Ectodermal cell (in vitro differentiated cells): ENCODE results near the gene TCF23.

ENCODE experiments used
- H3K27ac ChIP-seq: 2 replicates; pipeline ENCODE4 v1.7.0; 2013; ENCODE audit warnings: mild to moderate bottlenecking, low read depth, low read length; ENCODE audit not compliant: insufficient read depth, poor library complexity, severe bottlenecking
- H3K27me3 ChIP-seq: 2 replicates; pipeline ENCODE4 v1.7.0; 2013; ENCODE audit warnings: mild to moderate bottlenecking, low read length; ENCODE audit not compliant: insufficient read depth, control insufficient read depth, poor library complexity, severe bottlenecking
- H3K36me3 ChIP-seq: one replicate; pipeline ENCODE4 v1.7.0; 2013; ENCODE audit warnings: low read length; ENCODE audit not compliant: control insufficient read depth, insufficient read depth
- H3K4me1 ChIP-seq: one replicate; pipeline ENCODE4 v1.7.0; 2013; ENCODE audit warnings: low read length; ENCODE audit not compliant: control insufficient read depth, insufficient read depth
- H3K4me3 ChIP-seq: 2 replicates; pipeline ENCODE4 v1.7.0; 2013; ENCODE audit warnings: low read depth, low read length, control low read depth; ENCODE audit not compliant: insufficient read depth
- H3K9me3 ChIP-seq: 2 replicates; pipeline ENCODE4 v1.7.0; 2013; ENCODE audit warnings: mild to moderate bottlenecking, low read length, moderate library complexity; ENCODE audit not compliant: control insufficient read depth
- WGBS, 2 experiments: methylation state at CpG; one replicate each; pipeline ENCODE4 v1.1.7; 2013; ENCODE audit warnings: missing lambda C conversion rate in 2 of 2; 5-methylcytosine and 5-hydroxymethylcytosine counted together

The TCF23 gene

DNA sequence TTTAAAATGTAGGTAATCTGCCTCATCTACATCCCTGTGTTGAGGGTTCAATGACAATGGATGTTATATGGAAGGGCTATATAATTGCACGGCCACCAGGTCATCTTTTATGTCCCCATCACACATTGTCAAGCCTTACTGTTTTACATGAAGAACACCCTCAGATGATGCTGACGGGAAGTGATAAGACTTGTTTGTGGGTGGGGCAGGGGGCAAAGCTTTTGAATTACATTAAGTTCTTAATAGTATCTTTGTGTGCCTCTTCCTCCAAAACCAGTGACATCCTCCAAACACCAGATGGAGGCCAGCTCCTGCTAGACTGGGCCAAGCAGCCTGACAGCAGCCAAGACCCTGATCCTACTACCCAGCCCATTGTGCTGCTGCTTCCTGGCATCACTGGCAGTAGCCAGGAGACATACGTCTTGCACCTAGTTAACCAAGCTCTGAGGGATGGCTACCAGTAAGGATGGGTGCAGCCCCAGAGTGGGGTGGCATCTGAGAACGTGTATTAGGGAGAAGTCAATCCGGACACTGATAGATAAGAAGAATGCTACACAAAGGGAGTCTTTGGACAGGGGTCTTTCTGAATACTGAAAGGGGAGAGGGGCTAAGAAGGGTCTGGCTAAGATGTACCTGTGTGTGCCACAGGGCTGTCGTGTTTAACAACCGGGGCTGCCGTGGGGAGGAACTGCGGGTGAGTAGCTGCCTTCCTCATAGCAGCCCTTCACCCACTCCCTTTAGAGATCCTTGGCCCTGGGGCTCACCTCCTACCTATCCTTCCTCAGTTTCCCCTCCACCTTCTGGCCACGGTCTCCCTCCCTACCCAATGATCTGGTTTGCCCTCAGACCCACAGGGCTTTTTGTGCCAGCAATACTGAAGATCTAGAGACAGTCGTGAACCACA is 19.9 kb upstream of the TCF23 start:
- WGBS, 2 experiments = 91 to 95% methylated on average over 9 to 11 of the region's 11 CpGs

GRCh38 chr2:27130396-27130795 is 18.4 kb upstream of the TCF23 start:
- H3K4me3 ChIP-seq = no peak overlapping the region
- H3K27me3 ChIP-seq = no peaks in the 10 kb centered on the region
- H3K36me3 ChIP-seq = peaks cover 12% of the 10 kb centered on the region
- peaks cover 6% of the 10 kb centered on the region for H3K4me1 ChIP-seq
- no peak overlapping the region for H3K27ac ChIP-seq
- 93 to 95% methylated on average over 10 of the region's 10 CpGs for WGBS, 2 experiments
- no peaks in the 10 kb centered on the region for H3K9me3 ChIP-seq

More for the DNA sequence above, 19.9 kb upstream of the TCF23 start:
- Histone ChIP-seq H3K4me1 (peaks cover 7% of the 10 kb centered on the region), H3K4me3 (no peak overlapping the region), H3K27me3 (peaks cover 10% of the 10 kb centered on the region), H3K9me3 (no peaks in the 10 kb centered on the region), H3K36me3 (peaks cover 12% of the 10 kb centered on the region), H3K27ac (no peak overlapping the region)

DNA sequence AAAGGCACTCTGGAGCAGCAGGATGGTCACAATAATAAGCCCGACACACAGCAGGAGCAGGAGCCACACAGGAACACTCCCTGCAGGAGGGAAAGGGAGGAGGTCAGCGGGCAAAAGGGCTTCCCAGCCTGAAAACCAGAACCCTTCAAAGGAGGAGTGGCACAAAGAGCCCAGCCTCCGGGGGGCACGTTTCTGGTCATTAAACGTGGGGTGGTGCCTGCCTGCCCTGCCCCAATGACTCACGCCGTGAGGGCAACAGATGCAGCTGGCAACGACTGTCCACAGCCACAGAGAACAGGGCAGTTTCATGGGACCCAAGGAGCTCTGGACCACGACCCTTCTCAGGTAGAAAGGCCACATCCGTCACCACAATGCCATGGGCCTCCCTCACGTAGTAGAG is 17.4 kb upstream of the TCF23 start:
- H3K4me1 ChIP-seq = peaks cover 6% of the 10 kb centered on the region
- no peaks in the 10 kb centered on the region for H3K27me3 ChIP-seq
- no peak overlapping the region for H3K4me3 ChIP-seq
- WGBS, 2 experiments = 93 to 94% methylated on average over 11 of the region's 11 CpGs
- no peak overlapping the region for H3K27ac ChIP-seq
- no peaks in the 10 kb centered on the region for H3K9me3 ChIP-seq
- peaks cover 12% of the 10 kb centered on the region for H3K36me3 ChIP-seq

DNA sequence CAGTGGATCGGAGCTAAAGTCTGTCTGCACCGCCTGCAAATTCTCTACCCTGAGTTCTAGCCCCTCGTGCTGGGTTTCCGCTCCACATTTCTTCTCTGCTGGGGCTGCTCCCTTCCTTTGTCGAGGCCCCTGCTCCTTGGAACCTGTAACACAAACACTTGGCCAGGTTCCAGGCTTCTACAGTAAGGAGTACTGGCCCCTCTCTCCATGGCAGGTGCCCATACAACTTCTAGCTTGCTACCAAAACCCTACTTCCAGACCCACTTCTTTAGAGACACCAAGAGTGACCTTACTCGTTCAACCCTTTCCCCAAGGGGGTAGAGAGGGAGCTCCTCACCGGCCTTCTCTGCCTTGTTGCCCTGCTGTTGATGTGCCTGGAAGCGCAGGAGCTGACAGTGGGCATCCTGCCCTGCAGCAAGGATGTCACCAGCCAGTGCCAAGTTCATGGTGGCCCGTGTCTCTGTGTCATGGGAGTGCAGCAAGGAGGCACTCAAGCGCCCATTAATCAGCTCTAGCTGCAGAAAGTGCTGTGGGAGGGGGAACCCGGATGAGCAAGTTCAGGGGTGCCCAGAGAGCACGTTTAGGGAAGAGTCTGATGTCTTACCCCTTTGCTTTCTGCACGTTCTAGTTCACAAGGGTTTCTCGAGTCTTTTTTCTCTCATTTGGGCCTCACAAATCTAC is 15.5 kb upstream of the TCF23 start:
- Histone ChIP-seq H3K9me3 (no peaks in the 10 kb centered on the region), H3K27me3 (no peaks in the 10 kb centered on the region), H3K27ac (no peak overlapping the region), H3K36me3 (peaks cover 12% of the 10 kb centered on the region), H3K4me3 (peak overlapping the region; percentile 99), H3K4me1 (peaks cover 6% of the 10 kb centered on the region)
- 57 to 60% methylated on average over 14 of the region's 14 CpGs for WGBS, 2 experiments

- H3K9me3 ChIP-seq = no peaks in the 10 kb centered on the region
- H3K36me3 ChIP-seq = peaks cover 12% of the 10 kb centered on the region
- peak within 1 kb of the TSS; percentile 99 for H3K4me3 ChIP-seq
- 0% methylated on average over 86 of the region's 86 CpGs for WGBS, 2 experiments
- H3K4me1 ChIP-seq = peaks cover 6% of the 10 kb centered on the region
- H3K27me3 ChIP-seq = no peaks in the 10 kb centered on the region
- peak within 1 kb of the TSS; percentile 36 for H3K27ac ChIP-seq
Observed at GRCh38 chr2:27133905-27134780, 14.7 kb upstream of the TCF23 start, which contains the start of gene PREB. Gene PREB (minus strand): TSS chr2:27134636. CDS start chr2:27134421, 215 bp downstream.

- no peak overlapping the region for H3K27ac ChIP-seq
- no peaks in the 10 kb centered on the region for H3K27me3 ChIP-seq
- WGBS, 2 experiments = 55% methylated on average over 33 of the region's 33 CpGs
- H3K9me3 ChIP-seq = no peaks in the 10 kb centered on the region
- peaks cover 6% of the 10 kb centered on the region for H3K4me1 ChIP-seq
- H3K4me3 ChIP-seq = peak overlapping the region; percentile 99
- H3K36me3 ChIP-seq = peaks cover 12% of the 10 kb centered on the region
Observed at GRCh38 chr2:27134781-27135477, 13.9 kb upstream of the TCF23 start.

- 93 to 95% methylated on average over 12 of the region's 12 CpGs for WGBS, 2 experiments
- peaks cover 12% of the 10 kb centered on the region for H3K36me3 ChIP-seq
- H3K27ac ChIP-seq = no peak overlapping the region
- H3K4me3 ChIP-seq = no peak overlapping the region
- H3K4me1 ChIP-seq = peaks cover 6% of the 10 kb centered on the region
- no peaks in the 10 kb centered on the region for H3K9me3 ChIP-seq
- no peaks in the 10 kb centered on the region for H3K27me3 ChIP-seq
Observed at GRCh38 chr2:27135478-27135955, 13.3 kb upstream of the TCF23 start.

GRCh38 chr2:27136751-27137150 is 12.1 kb upstream of the TCF23 start:
- Histone ChIP-seq H3K4me1 (peaks cover 6% of the 10 kb centered on the region), H3K4me3 (no peak overlapping the region), H3K27me3 (no peaks in the 10 kb centered on the region), H3K27ac (no peak overlapping the region), H3K9me3 (no peaks in the 10 kb centered on the region), H3K36me3 (peaks cover 9% of the 10 kb centered on the region)
- 92 to 95% methylated on average over 7 of the region's 7 CpGs for WGBS, 2 experiments

GRCh38 chr2:27137322-27137935 is 11.4 kb upstream of the TCF23 start:
- Histone ChIP-seq H3K9me3 (no peaks in the 10 kb centered on the region), H3K27me3 (no peaks in the 10 kb centered on the region), H3K4me1 (peaks cover 6% of the 10 kb centered on the region), H3K36me3 (peaks cover 2% of the 10 kb centered on the region), H3K27ac (no peak overlapping the region), H3K4me3 (no peak overlapping the region)
- WGBS, 2 experiments = 94 to 95% methylated on average over 21 of the region's 21 CpGs
